T-helper 2 cell (primary cell): ENCODE results near the gene PITPNM3.

ENCODE experiments used
- DNase-seq, 5 experiments: peaks; one replicate each; pipeline versions ENCODE4 v3.0.0 to v3.0.0-alpha.2; 2012 to 2022

The PITPNM3 gene

GRCh38 chr17:6458460-6458950, 97.8 kb downstream of the PITPNM3 start:
- no peak for DNase-seq

DNA sequence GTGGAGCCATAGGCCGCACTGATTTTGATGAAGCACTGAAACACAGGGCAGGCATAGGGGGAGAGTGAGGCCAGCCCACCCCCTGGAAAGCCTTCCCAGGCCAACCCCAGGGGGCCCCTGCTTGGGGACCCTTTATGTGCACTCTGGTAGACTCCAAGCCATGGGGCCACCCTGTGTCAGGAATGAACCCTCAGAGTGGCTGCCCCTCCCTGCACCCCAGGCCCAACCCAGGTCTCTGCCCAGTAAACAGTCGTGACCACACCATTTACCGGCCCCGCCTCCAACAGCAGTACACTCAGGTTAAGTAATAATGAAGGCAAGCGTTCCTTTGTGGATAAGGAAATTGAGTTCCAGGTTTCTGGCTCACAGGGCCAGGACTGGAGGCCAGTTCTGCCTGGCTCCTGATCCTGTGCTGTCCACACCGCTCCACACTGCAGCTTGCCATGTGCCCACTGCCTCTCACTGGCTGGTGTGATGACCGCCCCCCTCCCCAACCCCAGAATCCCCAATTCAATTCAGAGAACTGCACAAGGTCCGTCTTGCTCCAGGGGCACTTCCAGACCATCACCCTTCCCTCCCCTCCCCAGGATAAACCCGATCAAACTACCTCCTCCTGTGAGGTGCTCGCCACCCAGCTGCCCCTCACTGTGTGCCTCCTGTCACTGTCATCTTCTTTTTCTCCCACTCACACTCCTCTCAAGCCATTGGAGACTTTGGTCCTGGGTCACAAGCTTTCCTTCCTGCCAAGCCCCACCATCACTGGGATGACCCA, 98.5 kb downstream of the PITPNM3 start:
- no peak for DNase-seq

GRCh38 chr17:6456914-6457687, 99.3 kb downstream of the PITPNM3 start:
- no peak for DNase-seq

GRCh38 chr17:6456321-6456720, 100.0 kb downstream of the PITPNM3 start:
- DNase-seq, result no peak

GRCh38 chr17:6455321-6455705, 101.0 kb downstream of the PITPNM3 start:
- DNase-seq, result peak in 1 of 5 experiments; percentile 51

DNA sequence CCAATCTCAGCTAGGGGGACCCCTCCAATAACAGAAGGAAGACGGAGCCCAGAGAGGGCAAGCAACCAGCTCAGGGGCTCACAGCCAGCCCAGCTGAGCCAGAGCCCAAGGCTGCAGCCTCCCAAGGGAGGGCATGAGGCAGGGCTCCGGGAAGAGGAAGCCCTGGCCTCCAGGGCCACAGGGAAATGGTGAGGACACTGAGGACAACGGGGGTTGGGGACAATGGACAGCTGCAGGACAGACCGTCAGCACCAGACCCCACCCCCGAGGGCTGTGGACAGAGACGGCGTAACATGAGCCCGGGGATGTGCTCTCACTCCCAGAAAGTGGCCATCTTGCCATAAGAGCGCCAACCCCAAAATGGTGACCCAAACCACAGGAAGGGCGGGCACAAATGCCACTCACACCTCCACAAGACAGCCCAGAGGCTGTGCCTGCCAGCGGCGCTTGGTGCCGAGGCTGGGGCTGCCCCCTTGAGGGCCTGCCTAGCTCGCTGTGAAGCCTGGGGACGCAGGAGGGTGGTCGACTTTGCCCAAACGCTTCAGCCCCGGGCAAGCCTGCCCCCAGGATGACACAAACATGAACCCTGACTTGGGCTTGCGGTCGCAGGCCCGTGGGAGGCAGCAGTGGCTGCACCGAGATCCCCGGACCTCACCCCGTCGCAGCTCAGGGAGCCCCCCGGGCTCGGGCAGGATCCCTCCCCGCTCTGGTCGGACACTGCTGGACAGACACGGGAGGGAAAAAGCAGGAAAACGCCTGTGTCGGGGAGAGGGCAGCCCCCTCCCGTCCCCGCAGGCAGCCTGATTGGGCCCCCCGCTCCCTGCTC, 101.6 kb downstream of the PITPNM3 start:
- no peak for DNase-seq

GRCh38 chr17:6453279-6454024, 102.9 kb downstream of the PITPNM3 start:
- DNase-seq, result no peak

DNA sequence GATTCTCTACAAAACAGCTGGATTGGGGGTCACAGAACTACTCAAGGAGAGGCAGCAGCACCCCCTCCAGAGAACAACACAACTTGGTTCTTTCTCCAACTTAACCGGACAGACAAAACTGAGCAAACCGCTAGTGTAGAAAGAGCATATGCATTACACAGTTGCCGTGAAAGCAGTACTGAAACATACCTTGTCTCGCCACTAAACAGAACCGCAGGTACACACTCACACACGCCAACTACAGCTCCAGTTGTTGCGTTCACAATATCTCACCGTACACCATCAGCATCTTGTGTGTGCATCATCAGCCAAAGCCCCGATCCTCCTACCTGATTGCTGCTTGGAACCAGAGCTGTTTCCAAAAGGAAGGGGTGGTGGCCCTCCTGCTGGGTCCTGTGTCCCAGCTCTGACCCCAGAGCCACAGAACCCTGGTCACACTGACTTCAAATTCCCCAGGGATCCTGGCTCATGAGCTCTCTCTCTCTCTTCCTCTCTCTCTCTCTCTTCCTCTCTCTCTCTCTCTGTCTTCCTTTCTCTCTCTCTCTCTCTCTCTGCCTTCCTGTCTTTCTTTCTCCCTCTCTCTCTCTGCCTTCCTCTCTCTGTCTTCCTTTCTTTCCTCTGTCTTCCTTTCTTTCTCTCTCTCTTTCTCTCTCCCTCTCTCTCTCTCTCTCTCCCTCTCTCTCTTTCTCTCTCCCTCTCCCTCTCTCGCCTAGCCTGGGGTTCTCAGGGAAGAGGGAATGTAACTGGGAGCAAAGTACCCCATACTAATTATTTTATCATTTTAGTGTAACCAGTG, 103.7 kb downstream of the PITPNM3 start:
- no peak for DNase-seq

GRCh38 chr17:6450926-6451832, 105.2 kb downstream of the PITPNM3 start:
- DNase-seq, result no peak

DNA sequence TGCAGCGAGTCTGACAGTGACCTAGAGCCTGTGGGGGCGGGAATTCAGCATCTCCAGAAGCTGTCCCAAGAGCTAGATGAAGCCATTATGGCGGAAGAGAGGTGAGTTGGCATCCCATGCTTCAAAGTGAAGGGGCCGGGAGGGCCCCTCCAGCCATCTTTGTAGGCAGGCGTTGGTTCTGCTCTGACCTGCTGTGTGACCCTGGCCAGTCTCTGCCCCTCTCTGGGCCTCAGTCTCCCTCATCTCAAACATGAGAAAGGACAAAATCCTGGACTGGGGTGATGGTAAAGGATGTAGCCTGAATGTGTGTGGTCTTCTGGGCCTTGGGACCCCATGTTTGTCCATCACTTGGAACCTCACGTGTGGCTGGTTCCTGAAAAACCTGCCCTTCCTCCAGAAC, 107.0 kb downstream of the PITPNM3 start:
- DNase-seq, result no peak

DNA sequence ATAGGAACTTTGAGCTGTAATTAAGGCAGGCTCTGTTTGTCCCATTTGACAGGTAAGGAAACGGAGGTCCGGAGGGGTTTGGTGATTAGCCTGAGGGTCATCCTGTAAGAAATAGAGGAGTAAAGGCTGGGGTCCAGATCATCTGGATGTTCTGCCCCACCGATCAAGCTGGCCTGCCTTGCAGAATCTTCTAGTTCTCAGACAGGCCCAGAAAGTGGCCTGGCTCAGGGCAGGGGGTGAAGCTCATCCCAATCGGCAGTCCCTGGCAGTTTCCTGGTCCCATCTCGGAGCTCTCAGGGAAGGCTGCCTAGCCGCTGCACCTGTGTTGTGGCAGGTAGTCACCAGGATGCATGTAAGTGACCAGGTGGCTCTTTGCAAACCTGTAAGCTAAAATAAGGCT, 107.9 kb downstream of the PITPNM3 start:
- DNase-seq, result no peak

DNA sequence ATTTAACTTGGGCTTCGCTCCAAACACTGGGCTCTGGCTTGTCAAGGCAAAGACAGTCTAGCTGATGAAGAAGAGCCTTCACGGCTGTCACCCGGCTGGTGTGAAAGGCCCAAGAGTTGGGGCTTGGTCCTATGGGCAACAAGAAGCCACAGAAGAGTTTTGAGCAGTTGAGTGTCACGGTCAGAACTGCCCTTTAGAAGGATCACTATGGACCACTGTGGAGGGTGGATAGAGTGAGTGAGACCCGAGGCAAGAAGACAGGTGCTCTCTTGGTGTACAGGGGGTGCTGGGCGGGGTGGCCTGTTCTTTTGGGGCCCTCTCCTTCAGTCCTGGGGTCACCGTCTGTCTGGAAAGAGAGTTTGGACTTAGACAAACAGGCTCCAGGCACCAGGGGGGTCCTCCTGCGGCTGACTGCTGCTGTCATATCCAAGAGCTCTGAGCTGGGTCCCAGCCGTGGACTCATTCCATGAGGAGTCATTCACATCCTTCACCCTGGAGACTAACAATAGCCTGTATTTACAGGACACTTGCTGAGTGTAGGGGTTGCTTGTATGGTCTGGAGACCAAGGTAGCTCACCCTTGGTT, 109.7 kb downstream of the PITPNM3 start:
- no peak for DNase-seq

DNA sequence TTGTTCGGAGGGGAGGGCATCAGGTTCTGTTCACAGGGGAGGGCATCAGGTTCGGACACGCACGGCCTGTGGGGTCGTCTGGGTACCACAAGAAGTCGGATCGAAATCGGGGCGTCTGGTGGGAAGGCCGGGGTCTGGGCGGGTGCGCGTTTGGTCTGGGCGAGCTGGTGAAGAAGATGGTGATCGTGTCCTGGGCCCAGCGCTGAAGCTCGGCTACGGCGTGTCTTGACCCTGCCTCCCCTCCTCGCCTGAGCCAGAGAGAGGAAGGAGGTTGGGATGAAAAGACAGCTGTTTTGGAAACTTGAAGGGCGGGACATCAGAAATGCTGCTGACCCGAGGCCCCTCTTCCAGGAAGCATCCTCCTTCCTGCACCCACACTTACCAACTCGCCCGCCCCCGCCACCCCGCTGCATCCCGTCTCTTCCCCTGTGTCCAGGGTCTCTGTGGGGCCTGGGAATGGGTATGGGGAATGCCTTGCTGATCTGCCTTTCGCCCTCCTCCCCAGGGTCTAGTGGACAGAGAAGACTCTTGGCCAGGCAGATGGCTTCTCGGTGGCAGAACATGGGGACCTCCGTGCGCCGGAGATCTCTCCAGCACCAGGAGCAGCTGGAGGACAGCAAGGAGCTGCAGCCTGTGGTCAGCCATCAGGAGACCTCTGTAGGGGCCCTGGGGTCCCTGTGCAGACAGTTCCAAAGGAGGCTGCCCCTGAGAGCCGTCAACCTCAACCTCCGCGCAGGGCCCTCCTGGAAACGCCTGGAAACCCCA, 111.6 kb downstream of the PITPNM3 start:
- no peak for DNase-seq

- peak; percentile 70 to 95 (median 88) for DNase-seq
Observed at GRCh38 chr17:6443692-6444570, 112.4 kb downstream of the PITPNM3 start, which contains the start of gene PIMREG. Gene PIMREG (plus strand): TSS chr17:6444455. CDS start chr17:6445111, 656 bp downstream.

GRCh38 chr17:6442775-6443174, 113.6 kb downstream of the PITPNM3 start:
- no peak for DNase-seq

GRCh38 chr17:6439951-6440350, 116.4 kb downstream of the PITPNM3 start:
- no peak for DNase-seq

DNA sequence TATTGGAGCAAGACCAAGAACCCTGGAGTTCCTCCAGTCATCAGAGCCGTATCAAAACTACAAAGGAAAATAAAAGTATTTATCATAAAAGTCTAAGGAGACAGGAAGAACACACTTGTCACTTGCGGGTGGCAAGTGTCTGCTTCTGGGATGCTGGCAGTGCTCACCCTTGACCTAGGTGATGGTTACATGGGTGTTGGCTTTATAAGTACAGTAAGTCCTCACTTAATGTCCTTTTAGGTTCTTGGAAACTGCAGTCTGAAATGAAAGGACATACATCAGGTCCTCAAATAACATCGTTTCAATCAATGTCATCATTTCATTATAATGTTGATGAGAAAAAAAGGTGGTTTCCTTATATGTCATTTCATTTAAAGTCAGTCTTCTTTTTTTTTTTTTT, 118.4 kb downstream of the PITPNM3 start:
- DNase-seq, result no peak

DNA sequence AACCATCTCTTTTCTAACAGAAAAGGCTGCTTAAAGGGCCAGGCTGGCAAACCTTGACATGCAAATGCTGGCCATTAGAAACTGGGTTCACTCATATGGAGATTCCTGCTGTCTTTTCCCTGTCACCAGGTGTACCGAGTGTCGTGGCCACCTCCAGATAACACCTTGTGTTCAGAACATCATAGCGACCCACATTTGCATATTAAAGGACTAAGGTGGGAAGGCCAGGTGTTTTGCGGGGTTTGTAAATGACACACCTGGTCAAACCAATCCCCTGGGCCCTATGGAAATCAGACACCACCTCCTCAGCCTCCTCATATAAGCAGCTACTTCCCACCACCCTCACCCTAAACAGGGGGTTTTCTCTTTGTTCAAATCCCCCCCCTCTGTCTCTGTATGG, 118.9 kb downstream of the PITPNM3 start:
- DNase-seq, result no peak
